HG02610 (cell line): ENCODE measurements around the gene PPP1R11.
"Not testable (repeated sequence)": the region's sequence is repeated elsewhere in the genome, so short reads cannot be mapped to it uniquely, and the experiment has no call there.

Experiments used
- ATAC-seq: cut with Tn5 transposase; IDR thresholded peaks from one replicate; pipeline ENCODE4 v1.9.1; 2021; ENCODE audit warnings: mild to moderate bottlenecking, moderate library complexity; ENCODE audit not compliant: unreplicated experiment

The PPP1R11 gene, protein sequence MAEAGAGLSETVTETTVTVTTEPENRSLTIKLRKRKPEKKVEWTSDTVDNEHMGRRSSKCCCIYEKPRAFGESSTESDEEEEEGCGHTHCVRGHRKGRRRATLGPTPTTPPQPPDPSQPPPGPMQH

DNA sequence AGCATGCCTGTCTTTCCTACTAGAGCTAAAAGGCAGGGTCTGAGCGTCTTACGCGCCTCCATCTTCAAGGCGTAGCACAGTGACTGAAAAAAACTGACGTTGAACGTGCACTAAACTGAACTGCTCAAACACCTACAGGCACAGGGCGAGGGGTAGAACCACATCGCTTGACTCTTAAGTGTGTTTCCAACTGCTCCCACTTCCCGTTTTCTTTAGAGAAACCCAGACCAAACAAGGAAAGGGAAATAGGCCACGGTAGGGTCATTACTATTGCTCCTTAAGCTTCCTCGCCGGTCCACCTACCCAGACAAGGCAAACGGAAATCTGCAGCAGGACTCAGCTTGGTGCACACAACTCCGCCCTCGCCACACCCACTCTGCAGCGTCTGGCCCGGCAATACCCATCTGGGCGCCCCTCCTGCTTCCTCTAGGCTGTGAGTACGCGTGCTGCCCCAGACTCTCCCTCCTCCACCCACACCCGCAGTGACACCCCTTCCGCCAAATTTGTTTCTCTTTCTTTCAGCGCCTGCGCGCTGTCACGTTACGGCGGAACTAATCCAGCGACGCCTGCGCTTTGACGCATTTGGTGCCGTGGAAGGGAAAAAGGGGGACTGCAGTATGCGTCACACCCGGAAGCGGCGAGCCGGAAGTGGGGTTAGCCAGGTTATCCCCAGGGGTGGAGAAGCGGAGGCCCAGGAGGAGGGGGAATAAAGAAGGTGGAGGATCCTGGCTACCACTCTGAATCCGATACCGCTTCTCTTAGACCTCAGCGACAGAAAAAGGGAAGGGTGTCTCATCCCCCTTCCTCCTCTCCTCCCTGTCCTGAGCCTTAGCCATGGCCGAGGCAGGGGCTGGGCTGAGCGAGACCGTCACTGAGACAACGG is at the start of gene PPP1R11:
Gene PPP1R11 (plus strand): TSS at position 622 of the 883 bp plus-strand sequence. CDS start 213 bp downstream, at position 835.
- ATAC-seq: peak; percentile 96

DNA sequence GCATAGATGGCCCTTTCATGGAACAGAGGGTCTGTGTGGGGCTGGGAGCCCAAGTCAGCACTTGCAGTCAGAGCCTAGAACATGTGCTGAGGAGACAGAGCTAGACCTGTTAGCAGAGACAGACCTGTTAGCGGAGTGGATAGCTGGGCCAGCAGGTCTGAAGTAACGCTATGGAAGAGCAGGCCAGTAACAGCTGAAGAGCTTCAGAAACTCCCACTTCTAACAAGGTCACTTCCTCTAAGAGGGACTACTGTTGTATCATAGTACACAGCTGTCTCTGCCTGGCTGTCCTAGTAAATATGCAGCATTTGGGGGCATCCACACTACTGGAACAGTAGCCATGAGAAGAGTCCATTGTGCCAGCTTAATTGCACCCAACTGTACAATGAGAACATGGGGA is 47.2 kb upstream of the PPP1R11 start:
- ATAC-seq: no peak

DNA sequence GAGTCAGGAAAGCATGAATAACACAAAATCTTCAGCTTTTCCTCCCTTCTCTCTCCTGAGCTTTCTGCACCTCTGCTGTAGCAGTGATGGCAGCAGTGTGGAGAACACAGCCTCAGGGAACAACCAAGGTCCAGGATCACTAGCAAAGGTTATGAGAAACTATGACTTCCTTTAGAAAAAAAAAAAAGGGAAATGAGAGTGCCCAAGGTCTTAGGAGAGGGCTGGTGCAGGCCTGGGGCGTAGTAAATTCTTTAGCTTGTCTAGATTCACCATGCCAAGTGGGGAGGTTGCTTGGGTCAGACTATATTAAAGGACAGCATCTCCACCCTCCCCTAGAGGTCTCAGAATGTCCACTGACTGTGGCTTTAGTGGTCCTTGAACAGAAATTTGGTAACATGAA is 46.4 kb upstream of the PPP1R11 start:
- no peak for ATAC-seq

DNA sequence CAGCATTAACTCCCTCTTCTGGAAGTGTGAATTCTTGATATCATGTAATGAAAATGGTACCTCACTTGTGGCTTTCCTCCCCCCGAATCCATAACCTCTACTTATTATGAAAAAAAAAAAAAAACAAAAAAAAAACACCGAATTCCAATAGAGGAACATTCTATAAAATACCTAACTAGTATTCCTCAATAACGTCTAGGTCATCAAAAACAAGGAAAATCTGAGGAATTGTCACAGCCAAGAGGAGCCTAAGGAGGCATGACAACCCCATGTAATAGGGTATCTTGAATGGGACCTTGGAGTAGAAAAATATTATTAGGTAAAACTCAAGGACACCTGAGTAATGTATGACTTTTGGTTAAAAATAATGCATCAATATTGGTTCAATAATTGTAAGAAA is 44.8 kb upstream of the PPP1R11 start:
- no peak for ATAC-seq

DNA sequence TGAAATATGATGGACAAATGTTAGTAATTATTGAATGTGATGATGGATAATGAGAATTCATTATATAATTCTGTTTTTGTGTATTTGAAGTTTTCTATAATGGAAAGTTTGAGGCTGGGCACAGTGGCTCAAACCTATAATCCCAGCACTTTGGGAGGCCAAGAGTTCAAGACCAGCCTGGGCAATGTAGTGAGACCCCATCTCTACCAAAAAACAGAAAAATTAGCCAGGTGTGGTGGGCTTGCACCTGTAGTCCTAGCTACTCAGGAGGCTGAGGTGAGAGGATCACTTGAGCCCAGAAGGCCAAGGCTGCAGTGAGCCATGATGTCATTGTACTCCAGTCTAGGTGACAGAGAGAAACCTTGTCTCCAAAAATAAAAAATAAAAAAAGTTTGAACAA is 44.3 kb upstream of the PPP1R11 start:
- ATAC-seq: not testable (repeated sequence)

DNA sequence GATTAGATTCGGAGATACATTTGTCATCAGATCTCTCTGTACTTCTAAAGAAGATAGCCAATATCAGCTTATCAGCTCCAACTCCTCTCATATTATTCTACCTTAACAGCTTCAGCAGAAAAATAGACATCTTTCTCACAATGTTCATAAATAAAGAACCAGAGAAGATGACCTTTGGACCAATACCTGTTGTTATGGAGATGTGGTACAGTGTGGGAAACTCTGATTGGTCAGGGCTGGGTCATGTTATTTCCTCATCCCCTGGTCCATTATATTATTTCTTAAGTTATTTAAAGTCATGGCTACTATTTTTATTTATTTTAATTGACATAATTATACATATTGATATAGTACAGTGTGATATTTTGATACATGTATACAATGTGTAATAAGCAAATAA is 41.8 kb upstream of the PPP1R11 start:
- ATAC-seq: no peak

DNA sequence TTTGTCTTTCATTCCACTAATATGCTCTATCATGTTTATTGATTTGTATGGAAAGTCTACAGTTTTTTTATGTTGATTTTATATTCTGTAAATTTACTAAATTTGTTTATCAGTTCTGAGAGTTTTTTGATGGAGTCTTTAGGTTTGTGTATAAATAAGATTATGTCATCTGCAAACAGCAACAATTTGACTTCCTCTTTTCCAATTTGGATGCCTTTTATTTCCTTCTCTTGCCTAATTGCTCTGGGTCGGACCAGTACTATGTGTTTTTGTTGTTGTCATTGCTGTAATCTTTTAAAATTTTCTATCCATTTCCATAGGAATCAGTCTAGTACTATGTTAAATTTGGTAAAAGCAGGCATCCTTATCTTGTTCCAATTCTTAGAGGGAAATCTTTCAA is 37.4 kb upstream of the PPP1R11 start:
- no peak for ATAC-seq

DNA sequence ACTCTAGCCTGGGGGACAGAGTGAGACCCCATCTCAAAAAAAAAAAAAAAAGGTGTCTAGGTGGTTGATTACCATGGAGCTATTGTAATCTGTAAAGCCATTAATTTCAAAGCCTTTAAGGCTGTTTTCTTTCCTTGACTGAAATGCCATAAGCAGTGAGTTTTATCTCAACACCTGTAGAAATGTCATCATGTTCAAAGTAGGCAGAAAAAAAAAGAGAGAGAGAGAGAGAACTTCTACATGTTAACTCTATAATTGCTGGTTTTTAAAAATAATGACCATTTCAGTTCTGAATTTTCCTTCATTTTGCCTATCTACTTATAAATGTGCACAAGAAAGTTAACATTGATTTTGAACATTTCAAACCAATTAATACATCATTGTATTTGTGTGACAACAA is 35.6 kb upstream of the PPP1R11 start:
- no peak for ATAC-seq

DNA sequence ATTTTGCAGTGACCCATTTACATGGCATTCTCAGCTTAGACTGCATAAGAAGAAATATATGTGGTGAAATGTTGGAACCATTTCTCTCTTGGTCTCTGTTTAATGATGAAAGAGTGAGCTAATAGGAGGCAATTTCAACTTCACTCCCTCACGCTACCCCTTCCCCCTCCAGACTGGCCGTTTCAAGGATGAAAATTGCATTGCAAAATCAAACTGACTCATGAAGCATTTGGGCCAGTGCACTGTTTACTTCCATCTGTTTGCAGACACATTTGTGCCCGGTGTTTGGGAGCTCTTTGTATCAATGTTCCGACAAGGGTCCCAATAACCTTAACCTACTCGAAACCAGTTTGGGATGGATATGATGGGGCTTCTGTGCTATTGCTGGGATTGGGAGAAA is 33.6 kb upstream of the PPP1R11 start:
- not testable (repeated sequence) for ATAC-seq

DNA sequence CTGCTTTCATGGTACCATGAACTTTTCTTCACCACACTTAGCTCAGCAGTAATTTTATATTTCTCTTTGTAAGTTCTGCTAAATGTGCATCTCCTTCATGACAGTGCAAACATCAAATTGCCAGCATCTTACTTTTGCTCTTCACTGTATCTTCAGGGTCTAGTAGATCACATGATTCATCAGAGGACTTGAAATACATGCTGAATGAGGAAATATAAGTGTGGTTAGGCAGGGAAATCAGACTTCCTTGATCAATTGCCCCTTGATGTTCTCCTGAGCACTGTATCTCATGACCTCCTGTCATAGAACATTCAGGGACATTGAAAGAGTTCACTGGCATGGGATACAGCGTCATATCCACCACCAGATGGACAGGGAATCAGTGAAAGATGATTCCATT is 31.2 kb upstream of the PPP1R11 start:
- no peak for ATAC-seq

DNA sequence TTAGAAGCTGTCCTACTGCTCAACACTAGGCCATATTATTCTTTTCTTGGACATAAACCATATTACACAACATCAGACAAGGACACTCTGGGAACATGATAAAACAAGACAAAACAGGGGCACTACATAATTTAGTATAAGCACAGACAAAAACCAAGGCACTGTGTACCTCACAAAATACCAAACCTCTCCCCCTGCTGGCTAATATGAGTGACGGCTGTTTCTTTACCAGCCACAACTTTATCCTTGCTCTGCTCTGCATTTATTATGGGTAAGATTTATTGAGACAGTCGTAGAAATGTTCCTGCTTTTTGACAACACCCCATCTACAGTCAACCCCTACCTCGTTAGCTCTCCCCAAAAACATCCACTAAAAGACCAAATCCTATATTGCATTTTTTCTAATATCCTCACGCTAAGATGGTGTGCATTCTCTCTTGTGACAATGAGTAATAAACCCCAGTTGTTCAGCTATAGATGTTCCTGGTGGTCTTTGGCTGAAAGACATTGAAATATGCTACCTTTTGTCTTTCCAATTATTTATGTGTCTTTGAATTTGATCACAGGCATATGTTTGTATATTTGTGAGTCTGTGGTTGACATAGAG is 29.7 kb upstream of the PPP1R11 start:
- no peak for ATAC-seq

DNA sequence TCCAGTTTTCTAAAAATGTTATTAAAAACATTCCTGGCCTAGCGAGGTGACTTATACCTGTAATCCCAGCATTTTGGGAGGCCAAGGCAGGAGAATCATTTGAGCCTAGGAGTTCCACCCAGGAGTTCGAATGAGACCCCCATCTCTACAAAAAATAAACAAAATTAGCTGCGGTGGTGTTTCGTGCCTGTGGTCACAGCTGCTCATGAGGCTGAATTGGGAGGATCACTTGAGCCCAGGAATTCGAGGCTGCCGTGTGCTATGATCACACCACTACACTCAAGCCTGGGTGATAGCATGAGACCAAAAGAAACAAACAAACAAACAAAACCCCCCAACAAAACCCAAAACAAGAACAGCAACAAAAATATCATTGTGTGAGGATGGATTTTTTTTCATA is 25.8 kb upstream of the PPP1R11 start:
- ATAC-seq: no peak

DNA sequence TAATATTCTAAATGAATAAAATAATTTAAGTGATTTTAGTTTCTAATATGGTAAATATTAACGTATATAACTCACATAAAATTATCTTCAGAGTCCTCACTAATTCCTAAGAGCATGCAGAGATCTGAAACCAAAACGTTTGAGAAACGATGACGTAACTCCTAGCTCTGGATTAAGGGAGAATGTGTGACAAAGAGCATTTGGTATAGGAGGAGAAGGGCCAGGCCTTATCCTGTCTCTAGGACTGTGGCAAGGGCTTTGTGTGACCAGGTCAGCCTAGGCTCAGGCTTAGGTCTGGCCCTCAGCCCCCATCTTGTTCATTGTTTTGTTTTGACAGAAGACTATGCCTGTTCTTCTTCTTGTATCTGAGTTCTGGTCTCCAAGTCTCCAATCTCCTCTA is 25.2 kb upstream of the PPP1R11 start:
- no peak for ATAC-seq

DNA sequence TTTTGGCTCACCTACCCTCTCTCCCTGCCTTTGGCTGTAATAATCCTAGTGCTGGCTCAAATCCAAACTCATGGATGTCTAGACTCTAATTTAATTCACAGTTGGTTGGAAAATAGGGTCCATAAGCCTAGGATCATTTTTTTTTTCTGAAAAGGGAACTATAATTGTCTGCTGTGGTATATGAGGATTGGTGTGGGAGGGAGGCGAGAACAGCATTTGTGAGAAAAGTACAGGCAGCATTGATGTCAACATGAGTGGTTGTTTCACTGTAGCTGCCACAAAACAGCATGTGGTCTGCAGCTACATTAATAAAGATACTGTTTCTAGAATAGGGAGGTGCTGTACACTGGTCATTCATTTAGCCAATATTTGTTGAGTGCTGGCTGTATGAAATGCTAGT is 24.5 kb upstream of the PPP1R11 start:
- no peak for ATAC-seq

DNA sequence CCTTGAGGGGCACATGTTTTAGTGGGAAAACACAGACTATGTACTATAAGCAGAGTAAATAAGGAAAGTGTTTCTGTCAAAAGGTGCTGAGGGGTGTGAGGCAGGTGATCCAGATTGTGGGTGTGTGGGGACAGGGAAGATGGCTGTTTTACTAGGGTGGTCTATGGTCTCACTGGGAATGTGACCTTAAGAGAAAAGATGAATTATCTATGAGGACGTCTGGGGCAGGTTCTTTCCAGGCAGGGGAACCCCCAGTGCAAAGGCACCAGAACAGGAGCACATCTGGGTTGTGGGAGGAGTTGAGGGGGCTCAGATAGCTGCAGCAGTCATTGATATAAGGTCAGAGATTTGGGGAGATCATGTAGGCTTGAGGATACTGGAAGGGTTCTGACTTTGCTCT is 24.1 kb upstream of the PPP1R11 start:
- ATAC-seq: no peak

DNA sequence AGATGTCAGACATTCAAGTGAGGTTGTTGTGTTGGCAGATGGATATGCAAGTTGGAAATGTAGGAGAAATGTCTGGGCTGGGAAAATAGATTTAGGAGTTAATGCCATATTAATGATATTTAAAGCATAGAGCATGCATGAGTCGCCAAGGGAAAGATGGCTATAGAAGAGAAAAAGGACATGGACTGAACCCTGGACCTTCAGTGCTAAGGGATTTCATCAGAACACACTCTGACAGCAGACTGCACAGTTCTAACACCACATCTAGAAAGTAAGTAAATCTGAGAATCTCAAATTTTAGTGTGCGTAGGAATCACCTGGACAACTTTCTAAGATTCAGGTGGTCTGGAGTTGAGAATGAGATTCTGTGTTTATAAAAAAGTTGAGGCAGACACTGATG is 23.3 kb upstream of the PPP1R11 start:
- no peak for ATAC-seq

DNA sequence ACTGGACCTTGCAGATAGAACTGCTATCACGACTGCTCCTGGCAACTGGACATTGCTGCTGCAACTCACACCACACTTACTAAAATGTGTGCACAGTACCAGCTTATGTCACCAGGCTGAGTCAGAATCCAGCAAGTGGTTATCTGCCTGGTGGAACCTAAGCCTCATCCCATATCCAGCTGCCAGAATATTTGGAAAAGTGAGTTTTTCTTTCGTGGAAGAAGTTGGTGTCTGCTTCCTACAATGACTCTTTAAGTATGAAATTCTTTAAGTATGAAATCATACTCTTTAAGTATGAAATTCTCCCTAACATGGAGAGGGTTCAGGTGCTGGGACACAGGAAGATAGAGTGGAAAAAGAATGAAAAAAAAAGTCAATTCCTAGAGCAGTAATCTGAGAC is 22.4 kb upstream of the PPP1R11 start:
- no peak for ATAC-seq

DNA sequence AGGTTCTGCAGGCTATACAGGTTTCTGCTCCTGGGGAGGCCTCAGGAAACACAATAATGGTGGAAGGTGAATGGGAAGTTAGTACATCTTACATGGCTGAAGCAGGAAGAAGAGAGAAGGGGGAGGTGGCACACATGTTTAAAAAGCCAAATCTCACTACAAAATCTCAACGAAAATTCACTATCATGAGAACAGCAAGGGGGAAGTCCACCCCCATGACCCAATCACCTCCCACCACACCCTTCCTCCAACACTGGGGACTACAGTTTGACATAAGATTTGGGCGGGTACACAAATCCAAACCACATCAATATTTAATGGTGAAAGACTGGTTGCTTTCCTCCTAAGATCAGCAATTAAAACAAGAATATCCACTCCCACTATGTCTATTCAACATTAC is 19.8 kb upstream of the PPP1R11 start:
- no peak for ATAC-seq

DNA sequence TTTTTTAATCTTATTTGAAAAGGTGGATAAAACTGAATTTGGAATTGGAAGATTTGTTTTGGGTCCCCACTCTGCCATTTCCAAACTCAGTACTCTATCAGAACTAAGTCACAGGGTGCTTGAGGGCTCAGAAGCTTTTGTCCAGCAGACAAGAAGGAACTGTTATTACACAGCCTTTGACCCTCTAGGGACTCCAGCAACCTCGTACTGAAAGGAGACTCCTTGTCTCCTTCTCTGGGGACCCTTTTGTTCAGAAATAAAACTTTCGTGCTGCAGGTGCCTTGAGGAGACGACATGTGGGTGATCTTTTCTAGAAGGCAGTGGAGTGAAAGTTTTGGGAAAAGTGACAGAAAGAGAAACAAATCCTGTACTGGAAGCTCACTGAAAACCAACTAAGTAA is 13.3 kb upstream of the PPP1R11 start:
- no peak for ATAC-seq

DNA sequence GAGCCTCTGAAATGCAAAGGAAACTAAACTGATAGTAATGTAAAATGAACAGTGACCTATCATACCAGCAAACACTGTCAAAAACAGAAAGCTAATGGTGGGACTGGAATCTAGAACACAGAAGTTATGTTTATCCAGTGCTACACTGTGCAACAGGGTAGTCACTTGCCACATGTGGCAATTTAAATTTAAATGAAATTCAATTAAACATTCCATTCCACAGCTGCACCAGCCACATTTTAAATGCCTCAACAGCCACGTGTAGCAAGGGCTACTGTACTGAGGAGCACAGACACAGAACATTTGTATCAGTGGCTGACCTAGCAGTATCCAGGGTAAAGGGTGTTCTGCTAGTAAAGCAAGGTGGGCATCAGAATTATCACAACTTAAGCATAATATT is 11.5 kb upstream of the PPP1R11 start:
- no peak for ATAC-seq

DNA sequence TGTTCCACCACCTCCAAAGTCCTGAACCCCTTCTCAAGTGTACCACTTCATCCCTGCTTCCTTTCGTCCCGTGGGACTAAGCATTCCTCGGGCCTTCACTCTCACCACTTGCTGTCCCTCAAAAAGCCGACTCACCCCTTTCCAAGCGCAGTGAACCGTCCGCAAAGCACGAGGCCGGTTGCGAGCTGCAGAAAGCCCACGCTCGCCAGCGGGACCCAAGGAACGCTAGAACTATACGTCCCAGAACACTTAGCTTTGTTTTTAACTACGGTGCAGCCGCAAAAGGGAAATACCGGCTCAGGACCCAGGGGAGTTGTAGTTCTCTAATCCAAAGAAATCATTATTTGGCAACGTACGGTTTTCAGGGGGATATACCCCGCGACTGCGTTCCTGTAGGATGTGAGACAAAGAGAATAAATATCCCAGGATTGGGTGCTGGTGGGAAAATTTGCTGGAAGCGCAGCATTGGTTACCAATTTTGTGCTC is 6.3 kb upstream of the PPP1R11 start:
- peak; percentile 17 for ATAC-seq
